AG10803 (cell line): ENCODE measurements around the gene MARCHF3.

Experiments used
- DNase-seq: peaks from one replicate; pipeline ENCODE4 v3.0.0; 2010; ENCODE audit warnings: low read depth
- H3K4me3 ChIP-seq: 2 replicates; pipeline ENCODE4 v1.5.1; 2011; ENCODE audit warnings: mild to moderate bottlenecking, low read length, control low read depth
- CTCF ChIP-seq: conservative IDR thresholded peaks from 2 replicates; pipeline ENCODE4 v1.5.1; 2011; ENCODE audit warnings: mild to moderate bottlenecking, low read length, control low read depth, inconsistent platforms

MARCHF3 gene

GRCh38 chr5:126883564-126884245 lies 146.7 kb downstream of the MARCHF3 start:
- DNase-seq, result no peak
- H3K4me3 ChIP-seq, result no peak overlapping the region
- TF ChIP-seq CTCF, result no peak

GRCh38 chr5:126881821-126882600 lies 148.3 kb downstream of the MARCHF3 start:
- no peak for TF ChIP-seq CTCF
- DNase-seq, result no peak
- no peak overlapping the region for H3K4me3 ChIP-seq

- no peak overlapping the region for H3K4me3 ChIP-seq
- TF ChIP-seq CTCF, result no peak
- no peak for DNase-seq
Measured at GRCh38 chr5:126878634-126879033, 151.7 kb downstream of the MARCHF3 start.

GRCh38 chr5:126878085-126878484 lies 152.3 kb downstream of the MARCHF3 start:
- no peak overlapping the region for H3K4me3 ChIP-seq
- no peak for DNase-seq
- no peak for TF ChIP-seq CTCF

- DNase-seq, result no peak
- H3K4me3 ChIP-seq, result no peak overlapping the region
- no peak for TF ChIP-seq CTCF
Measured at GRCh38 chr5:126877602-126878001, 152.8 kb downstream of the MARCHF3 start.

- H3K4me3 ChIP-seq, result no peak overlapping the region
- TF ChIP-seq CTCF, result no peak
- no peak for DNase-seq
Measured at GRCh38 chr5:126875303-126875785, 155.0 kb downstream of the MARCHF3 start.
